H1 (cell line): Measurements from ENCODE around the gene TSG101. TPM values are rescaled to one million over a fixed set of nuclear protein-coding genes. Genes with fewer than 3 reads are reported as not detected.

Experiments
- CTCF ChIA-PET: fragments of 300-600 bp; sonication (Branson Sonifier 250); formaldehyde crosslinking; loops from one replicate; lab custom pipeline; 2021; ENCODE audit not compliant: partially characterized antibody; lab: Charles Lee
- POLR2A ChIA-PET: fragments of 300-600 bp; sonication (Branson Sonifier 250); formaldehyde crosslinking; loops from one replicate; lab custom pipeline; 2021; ENCODE audit warnings: inconsistent platforms; ENCODE audit not compliant: partially characterized antibody; lab: Charles Lee
- DNase-seq, 2 experiments: peaks; one replicate each; pipeline versions ENCODE4 v3.0.0 to v3.0.0-alpha.2; 2010 to 2022; ENCODE audit warnings: low spot score in 2 of 2, low read depth in 1 of 2, mixed read lengths in 1 of 2
- FAIRE-seq: peaks from 2 replicates; lab custom pipeline; 2011; peaks lifted over from hg19 to GRCh38; lab: Jason Lieb, UNC
- H2AFZ ChIP-seq: 2 replicates; pipeline ENCODE4 v1.8.1; 2012; ENCODE audit warnings: low read length, inconsistent platforms
- H2AK5ac ChIP-seq: 2 replicates; pipeline ENCODE4 v1.6.1; 2013; ENCODE audit warnings: low read depth, low read length
- H2BK120ac ChIP-seq: replicated peaks from 2 replicates; pipeline ENCODE3; 2013; ENCODE audit warnings: low read depth, low read length, inconsistent platforms
- H2BK12ac ChIP-seq: 2 replicates; pipeline ENCODE4 v1.6.1; 2013; ENCODE audit warnings: low read depth, low read length
- H2BK15ac ChIP-seq: 2 replicates; pipeline ENCODE4 v1.6.1; 2013; ENCODE audit warnings: low read length
- H2BK20ac ChIP-seq: 2 replicates; pipeline ENCODE4 v1.6.1; 2013; ENCODE audit warnings: low read length
- H2BK5ac ChIP-seq: 2 replicates; pipeline ENCODE4 v1.6.1; 2013; ENCODE audit warnings: low read depth, low read length
- H3K14ac ChIP-seq: 2 replicates; pipeline ENCODE4 v1.6.1; 2013; ENCODE audit warnings: inconsistent platforms; ENCODE audit not compliant: insufficient read length
- H3K18ac ChIP-seq: 2 replicates; pipeline ENCODE4 v1.6.1; 2013; ENCODE audit warnings: low read length; ENCODE audit errors: extremely low read depth
- H3K23ac ChIP-seq: 2 replicates; pipeline ENCODE4 v1.6.1; 2013; ENCODE audit warnings: inconsistent platforms; ENCODE audit not compliant: insufficient read length
- H3K23me2 ChIP-seq: 2 replicates; pipeline ENCODE4 v1.6.1; 2013; ENCODE audit warnings: low read depth, low read length
- H3K27ac ChIP-seq: 2 replicates; pipeline ENCODE4 v1.6.1; 2011; ENCODE audit warnings: low read depth, low read length, inconsistent platforms
- H3K27me3 ChIP-seq, 4 experiments: replicated peaks in 1 of 4; 1 replicate in 1 of 4; 2 replicates in 3 of 4; pipeline versions ENCODE4 v1.6.1 to v1.8.1; 2011 to 2013; ENCODE audit warnings: low read length in 3 of 4, mild to moderate bottlenecking in 3 of 4, inconsistent platforms in 2 of 4, mixed read lengths in 2 of 4, moderate library complexity in 1 of 4; ENCODE audit not compliant: control insufficient read depth in 3 of 4, insufficient read depth in 3 of 4; ENCODE audit errors: extremely low read depth in 1 of 4
- H3K36me3 ChIP-seq, 4 experiments: 2 replicates each; pipeline versions ENCODE4 v1.6.1 to v1.8.1; 2011 to 2013; ENCODE audit warnings: mild to moderate bottlenecking in 4 of 4, low read length in 3 of 4, moderate library complexity in 2 of 4, control low read depth in 1 of 4, inconsistent platforms in 1 of 4; ENCODE audit not compliant: insufficient read depth in 4 of 4, control insufficient read depth in 2 of 4
- H3K4ac ChIP-seq: replicated peaks from 2 replicates; pipeline ENCODE3; 2013; ENCODE audit warnings: low read length, low read depth, mixed read lengths, inconsistent platforms; ENCODE audit not compliant: insufficient read length
- H3K4me1 ChIP-seq, 4 experiments: replicated peaks in 1 of 4; 1 replicate in 1 of 4; 2 replicates in 3 of 4; pipeline versions ENCODE4 v1.6.1 to v1.8.1; 2011 to 2013; ENCODE audit warnings: low read length in 3 of 4, inconsistent platforms in 2 of 4, mixed read lengths in 1 of 4; ENCODE audit not compliant: insufficient read depth in 4 of 4, control insufficient read depth in 3 of 4
- H3K4me2 ChIP-seq, 2 experiments: 2 replicates each; pipeline versions ENCODE4 v1.6.1 to v1.8.1; 2011 to 2013; ENCODE audit warnings: low read depth in 2 of 2, low read length in 2 of 2, control low read depth in 1 of 2, inconsistent platforms in 1 of 2, mild to moderate bottlenecking in 1 of 2; ENCODE audit not compliant: insufficient read depth in 1 of 2
- H3K4me3 ChIP-seq, 4 experiments: fragments of 200-600, 300-600 bp in 1 of 4; sonication (generic), shearing (Covaris generic), sonication (Bioruptor Twin) in 1 of 4; 2 replicates each; pipeline versions ENCODE4 v1.5.1 to v1.8.1; 2011 to 2016; ENCODE audit warnings: low read length in 4 of 4, low read depth in 3 of 4, control low read depth in 2 of 4, inconsistent platforms in 2 of 4, mild to moderate bottlenecking in 2 of 4, mixed read lengths in 1 of 4, moderate library complexity in 1 of 4; ENCODE audit not compliant: insufficient read depth in 2 of 4; ENCODE audit errors: extremely low read depth in 1 of 4
- H3K56ac ChIP-seq: replicated peaks from 2 replicates; pipeline ENCODE3; 2013; ENCODE audit warnings: low read depth, mild to moderate bottlenecking, mixed read lengths, low read length, inconsistent platforms; ENCODE audit not compliant: insufficient read length
- H3K79me1 ChIP-seq: 2 replicates; pipeline ENCODE4 v1.6.1; 2013; ENCODE audit warnings: low read depth, low read length, control low read depth
- H3K79me2 ChIP-seq, 2 experiments: 2 replicates each; pipeline versions ENCODE4 v1.6.1 to v1.8.1; 2012 to 2013; ENCODE audit warnings: low read length in 2 of 2, mild to moderate bottlenecking in 2 of 2, inconsistent platforms in 1 of 2; ENCODE audit not compliant: insufficient read depth in 2 of 2, control insufficient read depth in 1 of 2
- H3K9ac ChIP-seq, 4 experiments: replicated peaks in 1 of 4; 1 replicate in 1 of 4; 2 replicates in 3 of 4; pipeline versions ENCODE4 v1.6.1 to v1.8.1; 2011 to 2013; ENCODE audit warnings: low read depth in 3 of 4, low read length in 3 of 4, control low read depth in 2 of 4, mild to moderate bottlenecking in 2 of 4, moderate library complexity in 2 of 4, inconsistent platforms in 1 of 4; ENCODE audit errors: extremely low read depth in 1 of 4
- H3K9me3 ChIP-seq, 2 experiments: 2 replicates each; pipeline versions ENCODE4 v1.6.1 to v1.8.1; 2012 to 2013; ENCODE audit warnings: mild to moderate bottlenecking in 2 of 2, moderate library complexity in 2 of 2, control low read depth in 1 of 2, inconsistent platforms in 1 of 2, low read depth in 1 of 2, low read length in 1 of 2, mixed read lengths in 1 of 2; ENCODE audit not compliant: insufficient read depth in 2 of 2
- H4K20me1 ChIP-seq, 2 experiments: replicated peaks in 1 of 2; 2 replicates each; pipeline versions ENCODE3 to v1.8.1; 2011 to 2013; ENCODE audit warnings: inconsistent platforms in 2 of 2, low read length in 2 of 2, mild to moderate bottlenecking in 1 of 2; ENCODE audit not compliant: insufficient read depth in 2 of 2, control insufficient read depth in 1 of 2
- H4K5ac ChIP-seq: 2 replicates; pipeline ENCODE4 v1.6.1; 2013; ENCODE audit warnings: low read length, low read depth, mixed read lengths, inconsistent platforms; ENCODE audit not compliant: insufficient read length
- H4K8ac ChIP-seq: 2 replicates; pipeline ENCODE4 v1.8.0; 2013; ENCODE audit warnings: mild to moderate bottlenecking, moderate library complexity, low read length, inconsistent platforms; ENCODE audit not compliant: insufficient read depth; ENCODE audit errors: extremely low read depth
- H4K91ac ChIP-seq: replicated peaks from 2 replicates; pipeline ENCODE3; 2013; ENCODE audit warnings: low read length, mixed read lengths, inconsistent platforms; ENCODE audit not compliant: insufficient read length
- BRCA1 ChIP-seq: IDR thresholded peaks from 2 replicates; pipeline ENCODE4 v1.6.1; 2012; ENCODE audit warnings: low read depth, low read length, improper control_type of control experiment
- EZH2 ChIP-seq: fragments of 200-600 bp; sonication (generic); IDR thresholded peaks from 2 replicates; pipeline ENCODE4 v1.7.1; 2012; ENCODE audit warnings: low read depth, mild to moderate bottlenecking, moderate library complexity, low read length, inconsistent platforms; ENCODE audit not compliant: severe bottlenecking
- RAD21 ChIP-seq, 2 experiments: IDR thresholded peaks in 1 of 2; conservative IDR thresholded peaks in 1 of 2; 2 replicates each; pipeline ENCODE4 v1.6.1; 2011; ENCODE audit warnings: low read depth in 2 of 2, low read length in 2 of 2, improper control_type of control experiment in 1 of 2, inconsistent platforms in 1 of 2, mild to moderate bottlenecking in 1 of 2, moderate library complexity in 1 of 2
- RFX5 ChIP-seq: IDR thresholded peaks from 2 replicates; pipeline ENCODE4 v1.6.1; 2011; ENCODE audit warnings: low read depth, low read length, improper control_type of control experiment, borderline replicate concordance
- SIN3A ChIP-seq, 2 experiments: IDR thresholded peaks in 1 of 2; conservative IDR thresholded peaks in 1 of 2; 2 replicates each; pipeline ENCODE4 v1.6.1; 2011 to 2012; ENCODE audit warnings: low read length in 2 of 2, improper control_type of control experiment in 1 of 2, low read depth in 1 of 2, mild to moderate bottlenecking in 1 of 2
- SP4 ChIP-seq: IDR thresholded peaks from 2 replicates; pipeline ENCODE4 v1.6.1; 2012; ENCODE audit warnings: low read length, inconsistent platforms
- WGBS, 2 experiments: shearing (Covaris generic) in 1 of 2; methylation state at CpG; one replicate each; pipeline versions ENCODE4 v1.1.6 to v1.1.7; 2013 to 2015; ENCODE audit warnings: low lambda C conversion rate in 2 of 2, mixed read lengths in 2 of 2, inconsistent platforms in 1 of 2, low coverage in 1 of 2, missing lambda C conversion rate in 1 of 2; ENCODE audit not compliant: insufficient replicate concordance in 2 of 2, insufficient coverage in 1 of 2, insufficient read length in 1 of 2; ENCODE audit errors: extremely low coverage in 1 of 2, missing lambda C conversion rate in 1 of 2; 5-methylcytosine and 5-hydroxymethylcytosine counted together
- polyA plus RNA-seq, 7 experiments: library from polyadenylated mRNA; depleted of rRNA in 3 of 7; stranded (reverse) in 5 of 7; unstranded in 2 of 7; fragments of >200 nt in 5 of 7; fragments of 200-250 nt in 2 of 7; gene quantifications; 1 replicate in 5 of 7; 2 replicates in 1 of 7; 4 replicates in 1 of 7; pipeline versions ENCODE4 v1.2.1 to v1.2.3, GENCODE V29; 2011 to 2013; ENCODE audit warnings: missing spikeins in 2 of 7, mixed read lengths in 2 of 7
- total RNA-seq: library from RNA; stranded (reverse); fragmentation: NEBNext Ultra II Directional; extraction: Animal tissue kit (Norgen Biotek cat#: 25700); gene quantifications from 2 replicates; pipeline ENCODE4 v1.2.1, GENCODE V29; 2021
- TF ChIP-seq, protein P1 (sequence below): IDR thresholded peaks from 2 replicates; pipeline ENCODE4 v1.6.1; 2011; ENCODE audit warnings: low read length, improper control_type of control experiment

Gene TSG101
- total and polyA plus RNA-seq, 2 of the 8 experiments (the other 6 are each of a cell fraction or from before 2014, with no cell fraction given), result 50.8 to 151 TPM

DNA sequence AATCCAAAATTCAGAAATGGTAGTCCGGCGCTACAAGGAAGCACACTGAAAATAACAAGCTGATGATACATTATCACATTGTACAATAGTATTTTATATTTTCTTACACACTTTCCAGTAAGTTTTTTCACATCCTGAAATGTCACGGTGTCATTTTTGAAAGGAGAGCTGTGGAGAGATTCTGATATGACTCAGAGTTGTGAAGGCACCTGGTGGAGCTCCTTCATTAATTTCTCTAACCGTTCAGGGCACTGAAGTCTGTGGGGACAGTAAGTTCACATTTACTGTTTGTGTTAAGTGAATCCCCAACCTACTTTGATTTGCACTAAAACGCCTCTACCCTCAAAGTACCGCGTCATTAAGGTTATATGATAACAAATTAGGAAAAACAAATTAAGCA, 57.8 kb downstream of the TSG101 start:
- no peak for DNase-seq
- no peak overlapping the region for H3K9ac ChIP-seq
- H2BK12ac ChIP-seq, result no peak overlapping the region
- no peak overlapping the region for H3K4me2 ChIP-seq
- no peaks in the 10 kb centered on the region for H3K4me1 ChIP-seq
- H3K23me2 ChIP-seq, result no peaks in the 10 kb centered on the region
- H3K79me2 ChIP-seq, result no peaks in the 10 kb centered on the region
- no peak overlapping the region for H2BK20ac ChIP-seq
- H3K56ac ChIP-seq, result no peak overlapping the region
- ChIA-PET CTCF (interaction anchor here (1.0 to 1.7 kb wide), 5 partner anchors 12 to 258 kb away, joined by 3 to 4 read pairs (median 3); no protein-coding TSS in a partner anchor), POLR2A (interaction anchor here (1.3 kb wide), 1 partner anchor 25 kb away, joined by 3 read pairs; no protein-coding TSS in a partner anchor)
- no peak overlapping the region for H3K14ac ChIP-seq
- no peak overlapping the region for H3K27ac ChIP-seq
- no peaks in the 10 kb centered on the region for H3K36me3 ChIP-seq
- no peak overlapping the region for H4K91ac ChIP-seq
- no peak overlapping the region for H3K18ac ChIP-seq
- H3K79me1 ChIP-seq, result no peaks in the 10 kb centered on the region
- no peaks in the 10 kb centered on the region for H3K27me3 ChIP-seq
- no peak overlapping the region for H2AK5ac ChIP-seq
- H3K4ac ChIP-seq, result no peak overlapping the region
- H3K4me3 ChIP-seq, result no peak overlapping the region
- no peak overlapping the region for H2BK15ac ChIP-seq
- 87% methylated on average over 7 of the region's 7 CpGs; no CpG with 5 or more reads in 1 of the 2 experiments for WGBS, 2 experiments
- H3K23ac ChIP-seq, result no peak overlapping the region
- H4K8ac ChIP-seq, result no peak overlapping the region
- no peak for FAIRE-seq
- H2BK120ac ChIP-seq, result no peak overlapping the region
- no peaks in the 10 kb centered on the region for H3K9me3 ChIP-seq
- no peaks in the 10 kb centered on the region for H4K20me1 ChIP-seq
- H2AFZ ChIP-seq, result no peak overlapping the region
- no peak overlapping the region for H4K5ac ChIP-seq
- H2BK5ac ChIP-seq, result no peak overlapping the region
- TF ChIP-seq, protein P1, sequence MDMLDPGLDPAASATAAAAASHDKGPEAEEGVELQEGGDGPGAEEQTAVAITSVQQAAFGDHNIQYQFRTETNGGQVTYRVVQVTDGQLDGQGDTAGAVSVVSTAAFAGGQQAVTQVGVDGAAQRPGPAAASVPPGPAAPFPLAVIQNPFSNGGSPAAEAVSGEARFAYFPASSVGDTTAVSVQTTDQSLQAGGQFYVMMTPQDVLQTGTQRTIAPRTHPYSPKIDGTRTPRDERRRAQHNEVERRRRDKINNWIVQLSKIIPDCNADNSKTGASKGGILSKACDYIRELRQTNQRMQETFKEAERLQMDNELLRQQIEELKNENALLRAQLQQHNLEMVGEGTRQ, result no peak
- TF ChIP-seq SP4 (no peak), RFX5 (no peak), EZH2 (no peak), RAD21 (IDR thresholded peaks at IDR 0.05 in 1 of 2, conservative IDR thresholded peaks at IDR 0.05 in 1 of 2; ENCODE audit: low read depth in 2 of 2, low read length in 2 of 2) (no peak), BRCA1 (no peak), SIN3A (conservative IDR thresholded peaks at IDR 0.05 in 1 of 2, IDR thresholded peaks at IDR 0.05 in 1 of 2; ENCODE audit: low read depth in 1 of 2, low read length in 2 of 2) (no peak)
